ENCODE results near the gene SH3PXD2A. TPM values are rescaled to one million over a fixed set of nuclear protein-coding genes. Genes with fewer than 3 reads are reported as not detected.

The SH3PXD2A gene
- total RNA-seq, 4 donors from 2014 or later: 12.1 to 68.5 (median 21.7) TPM

- TF ChIP-seq CTCF (IDR thresholded peaks at IDR 0.05): no peak
- no peak for TF ChIP-seq POLR2A (IDR thresholded peaks at IDR 0.05)
- no peak overlapping the region for H3K4me3 ChIP-seq
- H3K9me3 ChIP-seq: no peaks in the 10 kb centered on the region
- H3K27me3 ChIP-seq: no peaks in the 10 kb centered on the region
- H3K36me3 ChIP-seq: peaks cover 0 to 6% (median 0%) of the 10 kb centered on the region in 3 donors
- no peak for DNase-seq
- H3K27ac ChIP-seq: no peak overlapping the region
- H3K4me1 ChIP-seq: no peaks in the 10 kb centered on the region
Observed at GRCh38 chr10:103720964-103721335, 134.4 kb downstream of the SH3PXD2A start.

GRCh38 chr10:103720328-103720963, 134.9 kb downstream of the SH3PXD2A start:
- TF ChIP-seq POLR2A (IDR thresholded peaks at IDR 0.05): no peak
- TF ChIP-seq CTCF (IDR thresholded peaks at IDR 0.05): no peak
- Histone ChIP-seq H3K27ac (no peak overlapping the region), H3K4me3 (no peak overlapping the region), H3K9me3 (no peaks in the 10 kb centered on the region), H3K36me3 (peaks cover 0 to 6% (median 0%) of the 10 kb centered on the region in 3 donors), H3K27me3 (no peaks in the 10 kb centered on the region), H3K4me1 (no peaks in the 10 kb centered on the region)
- no peak for DNase-seq

GRCh38 chr10:103719036-103719435, 136.3 kb downstream of the SH3PXD2A start:
- Histone ChIP-seq H3K4me1 (no peaks in the 10 kb centered on the region), H3K4me3 (no peak overlapping the region), H3K9me3 (no peaks in the 10 kb centered on the region), H3K27me3 (no peaks in the 10 kb centered on the region), H3K36me3 (peaks cover 0 to 6% (median 0%) of the 10 kb centered on the region in 3 donors), H3K27ac (no peak overlapping the region)
- TF ChIP-seq CTCF (IDR thresholded peaks at IDR 0.05) (no peak), POLR2A (IDR thresholded peaks at IDR 0.05) (no peak)
- no peak for DNase-seq

GRCh38 chr10:103718247-103718620, 137.1 kb downstream of the SH3PXD2A start:
- TF ChIP-seq CTCF (IDR thresholded peaks at IDR 0.05): no peak
- no peak for TF ChIP-seq POLR2A (IDR thresholded peaks at IDR 0.05)
- no peaks in the 10 kb centered on the region for H3K9me3 ChIP-seq
- H3K27ac ChIP-seq: no peak overlapping the region

GRCh38 chr10:103717341-103718246, 137.8 kb downstream of the SH3PXD2A start:
- Histone ChIP-seq H3K36me3 (no peaks in the 10 kb centered on the region), H3K27me3 (no peaks in the 10 kb centered on the region), H3K27ac (no peak overlapping the region), H3K9me3 (no peaks in the 10 kb centered on the region), H3K4me3 (no peak overlapping the region), H3K4me1 (no peaks in the 10 kb centered on the region)
- DNase-seq: no peak
- TF ChIP-seq POLR2A (IDR thresholded peaks at IDR 0.05): no peak
- no peak for TF ChIP-seq CTCF (IDR thresholded peaks at IDR 0.05)

More at GRCh38 chr10:103718247-103718620, 137.1 kb downstream of the SH3PXD2A start:
- peaks cover 0 to 6% (median 0%) of the 10 kb centered on the region in 3 donors for H3K36me3 ChIP-seq
- no peak overlapping the region for H3K4me3 ChIP-seq
- H3K27me3 ChIP-seq: no peaks in the 10 kb centered on the region
- no peak for DNase-seq
- H3K4me1 ChIP-seq: no peaks in the 10 kb centered on the region

Measured in Peyer's patch (tissue), 4 donors.